HG02588 (cell line): ENCODE results near the gene IL1RAP.

Source experiments
- ATAC-seq: cut with Tn5 transposase; IDR thresholded peaks from one replicate; pipeline ENCODE4 v1.9.1; 2021; ENCODE audit warnings: mild to moderate bottlenecking, moderate library complexity; ENCODE audit not compliant: unreplicated experiment

IL1RAP gene

DNA sequence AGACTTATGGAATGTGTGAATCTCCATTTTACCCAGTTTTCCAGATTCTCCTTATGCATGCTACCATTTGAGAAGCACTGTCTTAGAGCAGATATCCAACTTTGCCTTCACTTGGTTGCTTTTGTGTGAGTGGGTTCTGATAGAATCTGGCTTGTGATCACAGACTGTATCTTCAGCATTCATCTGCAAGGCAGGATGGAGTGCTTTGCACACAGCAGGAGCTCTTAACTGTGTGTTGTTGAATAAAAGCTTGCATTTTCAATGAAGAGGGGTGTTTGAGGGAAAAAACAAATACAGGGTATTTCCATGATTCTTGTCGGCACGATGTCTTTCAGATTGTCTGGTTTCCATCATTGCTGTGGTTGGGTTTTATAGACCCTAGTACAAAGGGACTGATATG, 24.4 kb downstream of the IL1RAP start:
- no peak for ATAC-seq

DNA sequence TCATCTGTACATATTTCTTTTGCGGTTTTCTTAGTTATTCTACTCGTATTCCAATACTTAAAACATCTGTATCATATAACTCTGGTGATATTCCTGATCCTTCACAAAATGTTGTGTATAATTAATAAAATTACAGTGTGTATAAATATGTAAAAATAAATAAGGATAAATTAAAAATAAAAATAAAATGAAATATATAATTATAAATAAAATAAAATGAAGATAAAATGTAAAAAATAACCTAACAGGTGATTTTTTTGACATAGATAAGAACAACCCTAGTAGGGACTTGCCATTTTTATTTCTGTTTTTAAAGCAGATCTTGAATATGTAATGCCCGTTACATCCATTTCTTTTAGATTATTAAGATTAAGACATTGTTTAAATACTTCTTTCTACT, 25.6 kb downstream of the IL1RAP start:
- no peak for ATAC-seq

DNA sequence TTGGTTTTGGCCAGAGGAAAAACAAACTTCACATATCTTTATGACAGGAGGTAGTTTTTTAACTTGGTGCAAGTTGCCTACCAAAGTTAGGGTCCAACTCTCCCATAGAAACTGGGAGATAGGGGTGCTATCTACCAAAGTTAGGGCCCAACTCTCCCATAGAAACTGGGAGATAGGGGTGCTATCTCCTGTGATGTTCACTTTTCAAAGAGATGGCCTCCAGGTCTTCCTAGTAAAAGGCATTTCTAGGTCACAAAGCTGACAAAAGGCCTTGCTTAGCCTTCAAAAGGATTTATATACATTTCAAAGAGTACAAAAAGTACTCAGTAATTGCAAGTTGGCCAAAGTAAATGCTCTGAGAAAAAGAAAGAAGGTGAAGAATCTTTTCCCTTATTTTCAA, 27.1 kb downstream of the IL1RAP start:
- no peak for ATAC-seq

DNA sequence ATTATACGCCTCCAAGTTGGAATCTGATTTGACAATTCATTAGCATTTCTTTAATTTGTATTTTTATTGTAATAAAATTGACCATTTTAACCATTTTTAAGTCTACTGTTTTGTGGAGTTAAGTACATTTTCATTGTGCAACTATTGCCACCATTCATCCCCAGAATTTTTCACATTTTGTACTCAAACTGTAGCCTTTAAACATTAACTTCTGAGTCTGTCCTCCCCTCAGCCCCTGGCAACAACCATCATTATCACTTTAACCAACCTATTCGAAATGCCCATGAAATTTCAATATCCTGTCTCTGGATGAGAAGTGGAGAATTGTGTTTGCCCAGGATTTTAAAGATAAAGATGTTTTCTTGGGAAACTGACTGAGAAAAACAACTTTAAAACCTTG, 27.7 kb downstream of the IL1RAP start:
- ATAC-seq: no peak

DNA sequence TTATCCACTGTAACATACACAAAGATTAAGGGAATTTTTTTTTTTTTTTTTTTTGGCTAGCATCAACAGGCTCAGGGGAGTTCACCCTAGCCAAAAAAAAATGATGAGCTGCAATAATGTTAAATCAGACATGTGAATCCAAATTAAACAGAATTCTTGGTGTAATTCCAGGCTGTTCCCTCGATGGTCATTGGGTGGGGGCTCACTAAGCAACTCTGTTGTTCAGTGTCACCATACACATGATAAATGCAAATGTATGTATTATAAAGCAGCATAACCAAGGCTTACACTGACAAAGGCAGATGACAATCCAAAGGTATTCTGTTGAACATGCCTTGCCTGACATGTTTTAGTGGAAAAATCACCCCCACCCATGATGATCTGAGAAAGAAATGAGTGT, 29.0 kb downstream of the IL1RAP start:
- ATAC-seq: no peak

DNA sequence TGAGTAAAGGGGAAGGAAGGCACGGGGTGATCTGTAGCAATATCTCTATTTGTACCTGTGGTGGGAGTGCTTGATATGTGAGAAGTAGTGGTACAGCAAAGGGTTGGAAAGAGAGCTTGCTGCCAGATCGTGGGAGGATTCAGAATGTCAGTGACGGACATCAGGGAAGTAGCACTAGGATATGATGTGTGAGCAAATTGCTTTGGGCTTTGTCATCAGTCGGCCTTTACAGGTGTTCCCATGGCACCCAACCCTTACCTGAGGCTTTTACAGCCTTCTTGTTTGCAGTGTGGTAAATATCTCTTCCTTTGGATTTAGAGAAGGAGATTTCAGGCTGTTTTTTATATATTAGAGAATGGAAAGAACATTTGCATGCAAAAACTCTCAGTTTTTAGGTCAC, 29.8 kb downstream of the IL1RAP start:
- ATAC-seq: no peak

DNA sequence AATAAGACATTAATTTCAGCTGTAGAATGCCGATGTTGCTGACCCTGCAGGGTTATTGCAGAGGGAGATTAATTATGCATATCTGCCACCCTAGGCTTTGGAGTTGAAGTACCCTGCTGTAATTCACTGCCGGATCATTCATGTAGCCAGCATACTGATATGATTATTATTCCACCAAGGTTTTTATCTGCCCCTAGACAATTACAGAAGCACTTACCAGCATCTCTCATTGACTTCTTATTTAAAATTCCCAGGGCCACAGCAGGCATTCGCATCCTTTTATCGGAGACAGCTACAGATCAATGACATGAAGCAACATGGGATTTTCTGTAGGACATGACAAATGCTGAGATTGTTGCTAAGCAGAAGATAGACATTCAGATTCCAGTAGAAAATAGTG, 31.3 kb downstream of the IL1RAP start:
- ATAC-seq: no peak

DNA sequence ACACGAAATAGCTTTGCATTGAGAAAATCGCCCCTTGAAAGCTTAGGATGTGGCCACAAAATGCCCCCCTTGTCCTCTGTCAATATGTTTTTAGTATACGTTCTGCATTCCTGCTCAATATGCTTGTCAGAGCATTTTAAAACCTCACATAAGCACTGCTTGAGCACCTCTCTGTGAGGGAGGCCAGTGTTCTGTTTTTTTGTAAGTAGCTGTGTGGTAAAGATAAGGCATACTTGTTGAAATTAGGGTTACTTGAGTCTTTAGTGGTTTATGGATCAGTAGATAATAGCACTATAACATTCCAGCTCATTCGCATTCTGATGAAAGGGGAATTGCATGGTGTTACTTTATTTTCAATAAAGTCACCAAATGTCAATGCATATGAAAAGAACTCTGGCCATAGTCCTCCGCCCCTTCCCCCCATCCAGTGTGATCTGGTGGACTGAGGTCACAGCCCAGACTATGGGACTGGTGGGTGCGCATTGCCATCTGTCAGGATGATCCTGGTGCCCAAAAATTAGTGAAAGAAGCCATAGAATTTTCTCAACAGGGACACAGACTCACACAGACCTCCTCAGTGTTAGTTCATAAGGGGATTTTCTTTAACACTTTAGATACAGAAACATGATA, 33.1 kb downstream of the IL1RAP start:
- ATAC-seq: no peak

DNA sequence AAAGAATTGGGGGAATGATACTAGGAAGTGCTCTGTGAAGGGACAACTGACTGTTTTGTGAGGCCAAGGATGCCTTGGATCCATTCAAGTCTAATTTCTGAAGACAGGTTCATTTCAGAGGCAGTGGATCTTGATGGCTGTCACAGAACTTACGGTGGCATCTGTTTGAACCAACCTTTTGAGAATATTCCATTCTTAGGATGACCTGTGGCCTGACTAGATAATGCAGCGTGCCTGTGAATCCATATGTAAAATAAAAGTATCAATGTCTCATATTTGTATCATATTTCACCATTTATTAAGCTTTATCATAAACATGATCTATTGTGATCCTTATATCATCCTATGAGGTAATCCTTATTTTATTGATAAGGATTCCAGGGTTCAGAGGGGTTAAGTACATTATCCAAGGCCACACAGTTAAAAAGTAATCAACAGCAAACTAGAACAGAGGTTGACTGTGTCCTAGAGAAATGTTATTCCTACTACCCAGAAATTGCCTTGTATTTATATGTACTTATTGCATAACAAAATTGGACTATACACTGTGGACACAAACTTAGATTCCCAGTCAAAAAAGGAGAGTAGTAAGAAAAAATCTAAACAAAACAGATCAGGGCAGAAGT, 34.3 kb downstream of the IL1RAP start:
- no peak for ATAC-seq

DNA sequence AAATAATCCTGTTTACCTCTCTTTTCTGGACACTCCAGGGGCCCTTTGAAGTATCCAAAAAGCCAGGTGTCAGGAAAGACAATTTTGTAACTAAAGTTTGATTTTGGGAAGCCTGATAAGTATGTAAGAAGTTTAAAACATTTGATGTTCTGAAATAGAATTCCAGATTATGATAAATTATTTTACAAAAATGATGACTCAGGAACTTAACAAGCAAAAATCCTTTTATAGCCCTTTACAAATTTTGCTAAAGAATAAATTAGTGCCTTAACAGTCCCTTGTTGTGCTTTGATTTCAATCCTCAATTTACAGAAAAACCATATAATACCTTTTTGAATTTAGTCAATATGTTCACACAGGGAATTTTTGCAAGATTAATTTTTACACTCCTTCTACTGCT, 38.1 kb downstream of the IL1RAP start:
- ATAC-seq: no peak

DNA sequence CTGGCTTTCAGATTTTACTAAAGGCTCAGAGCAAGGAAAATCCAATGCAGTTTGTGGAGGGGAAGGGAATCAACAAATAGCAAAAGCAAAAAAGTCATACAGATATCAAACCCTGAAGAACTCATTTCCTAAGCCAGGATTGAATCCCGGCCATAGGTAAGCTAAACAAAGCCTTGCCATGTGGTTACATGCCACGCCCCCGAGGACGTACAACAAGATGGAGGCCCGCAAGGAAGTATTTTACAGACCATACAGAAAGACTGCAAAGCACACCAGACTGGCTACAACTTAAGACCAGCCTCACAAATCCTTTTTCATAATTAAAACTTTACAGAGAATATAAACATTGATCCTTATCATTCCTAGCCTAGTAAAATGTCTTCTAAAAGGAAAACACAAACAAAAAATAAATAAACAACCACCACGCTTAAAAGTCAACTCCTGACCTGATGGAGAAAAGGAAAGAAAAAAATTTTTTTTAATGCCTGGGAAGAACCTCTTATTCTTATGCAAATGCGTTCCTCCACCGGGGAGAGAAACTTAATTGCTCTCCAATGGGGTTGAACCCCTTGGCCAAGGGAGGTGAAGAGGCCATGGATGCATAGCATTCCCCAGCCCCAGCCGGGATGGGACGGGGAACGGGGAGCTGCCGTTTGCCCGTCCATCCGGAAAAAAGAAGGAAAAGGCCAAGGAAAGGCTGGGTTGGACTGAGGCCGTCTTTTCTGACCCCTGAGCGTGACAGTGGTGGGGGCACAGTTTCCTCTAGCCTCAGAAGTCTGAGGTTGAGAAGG, 39.3 kb downstream of the IL1RAP start:
- ATAC-seq: no peak

DNA sequence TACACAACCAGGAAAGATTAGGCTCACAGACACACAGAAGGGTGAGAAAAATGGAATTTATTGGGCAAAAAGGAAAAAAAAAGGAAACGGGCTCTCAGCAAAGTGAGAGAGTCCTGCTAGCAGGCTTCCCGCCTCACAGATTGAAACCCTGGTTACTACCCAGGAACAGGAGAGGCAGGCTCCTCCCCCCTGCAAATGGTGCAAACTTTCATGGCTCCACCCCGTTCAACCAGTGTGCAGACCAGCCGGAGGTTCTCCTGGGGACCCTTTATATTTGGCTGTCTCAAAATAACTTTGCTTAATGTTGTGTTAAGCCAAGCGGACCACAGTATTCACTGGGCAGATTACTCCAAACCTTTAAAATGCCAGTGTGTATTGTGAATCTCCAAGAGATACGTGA, 40.3 kb downstream of the IL1RAP start:
- no peak for ATAC-seq

DNA sequence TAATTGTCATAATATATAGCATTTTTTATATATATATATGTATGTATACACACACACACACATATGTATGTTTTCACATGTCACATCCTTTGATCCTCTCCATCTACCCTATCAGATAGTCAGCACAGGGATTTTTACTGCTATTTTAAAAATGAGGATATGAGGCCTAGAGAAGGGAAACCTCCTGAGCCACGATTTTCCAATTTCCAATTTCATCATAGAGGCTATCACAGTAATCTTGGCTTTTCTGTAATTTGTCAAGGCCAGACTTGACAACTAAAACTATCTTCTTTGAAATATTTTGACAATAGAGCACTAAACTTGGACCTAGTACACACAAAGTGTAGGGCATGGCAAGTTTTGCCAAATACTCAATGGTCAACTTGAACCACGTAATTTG, 42.5 kb downstream of the IL1RAP start:
- no peak for ATAC-seq

DNA sequence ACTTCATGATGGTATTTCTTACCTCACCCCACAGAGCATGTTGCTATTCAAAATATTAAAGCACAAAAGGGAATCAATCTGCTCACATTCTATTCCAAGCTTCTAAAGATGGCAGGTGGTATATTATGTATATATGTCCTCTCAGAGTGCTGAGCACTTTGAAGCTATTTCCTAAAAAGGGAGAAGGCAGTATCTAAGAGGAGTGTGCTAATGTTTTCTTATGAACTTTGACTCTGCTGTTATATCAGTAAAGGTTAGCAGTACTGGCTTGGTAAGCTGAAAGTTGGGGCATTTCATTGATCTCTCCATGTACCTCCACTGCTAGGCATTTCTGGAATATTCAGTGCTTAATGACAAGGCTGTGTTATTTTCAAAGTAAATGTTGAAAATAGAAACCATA, 43.4 kb downstream of the IL1RAP start:
- no peak for ATAC-seq

DNA sequence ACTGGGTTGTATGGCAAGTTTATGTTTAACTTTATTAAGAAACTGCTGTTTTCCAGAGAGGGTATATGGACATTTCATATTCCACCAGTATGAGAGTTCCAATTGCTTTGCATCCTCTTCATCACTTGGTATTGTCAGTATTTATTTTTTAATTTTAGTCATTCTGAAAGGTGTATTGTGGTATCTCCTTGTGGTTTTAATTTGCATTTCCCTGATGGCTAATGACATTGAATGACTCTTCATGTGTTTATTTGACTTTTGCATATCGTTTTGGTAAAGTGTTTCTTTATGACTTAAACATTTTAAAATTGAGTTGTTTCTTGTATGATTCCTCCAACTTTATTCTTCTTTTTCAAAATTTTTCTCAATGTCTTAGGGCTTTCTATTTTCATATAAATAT, 44.4 kb downstream of the IL1RAP start:
- no peak for ATAC-seq

DNA sequence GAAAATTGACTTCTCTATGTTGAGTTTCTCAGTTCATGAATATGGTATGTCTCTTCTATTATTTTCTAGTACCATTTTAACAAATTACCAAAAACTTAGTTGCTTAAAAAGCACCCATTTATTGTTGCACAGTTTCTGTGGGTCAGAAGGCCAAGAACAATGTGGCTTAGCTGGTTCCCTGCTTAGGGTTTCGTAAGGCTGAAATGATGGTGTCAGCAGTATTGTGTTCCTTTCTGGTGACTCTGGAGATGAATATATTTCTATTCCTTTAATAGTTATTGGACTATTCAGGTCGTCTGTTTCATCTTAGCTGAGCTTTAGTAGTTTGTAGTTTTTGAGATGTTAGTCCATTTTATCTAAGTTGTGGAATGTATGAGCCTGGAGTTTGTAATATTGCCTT, 44.9 kb downstream of the IL1RAP start:
- no peak for ATAC-seq

DNA sequence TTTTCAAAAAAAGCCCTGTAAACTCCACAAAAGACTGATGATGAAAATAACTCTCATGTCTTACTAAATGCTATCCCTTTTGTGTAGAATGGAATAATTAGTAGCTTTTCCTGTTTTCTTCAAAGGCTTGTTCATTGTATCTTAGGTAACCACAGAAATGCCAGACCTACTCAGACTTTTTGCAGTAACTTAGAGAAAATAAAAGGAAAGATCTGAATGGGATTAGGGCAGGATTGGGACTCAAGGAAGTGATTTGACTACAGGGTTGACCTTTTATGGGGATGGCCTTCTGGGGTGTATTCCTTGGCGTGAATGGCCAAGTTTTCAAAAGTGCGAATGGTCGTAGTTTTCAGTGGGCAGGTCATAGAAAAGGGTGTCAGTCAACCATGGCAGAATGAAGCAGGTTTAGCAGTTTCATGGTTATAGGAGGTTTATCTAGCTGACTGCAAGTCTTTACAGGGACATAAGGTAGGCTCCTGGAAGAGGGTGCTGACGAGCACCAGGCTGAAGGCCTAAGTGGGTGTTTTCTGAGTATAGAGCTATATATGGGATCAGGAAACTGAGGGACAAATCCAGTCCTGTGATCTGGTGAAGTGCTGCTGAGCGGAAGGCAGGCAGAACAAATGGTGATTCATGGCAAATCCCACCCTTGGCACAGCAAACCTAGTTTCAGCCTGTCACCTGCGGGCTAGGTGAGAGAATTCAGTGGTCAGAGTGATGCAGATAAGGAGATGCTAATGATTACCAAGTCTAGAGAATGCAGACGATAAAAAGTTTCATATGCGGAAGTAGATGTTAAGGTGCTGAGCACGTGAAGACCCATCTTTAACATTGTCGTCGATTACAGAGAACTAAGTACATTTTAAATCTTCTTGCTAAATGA, 46.4 kb downstream of the IL1RAP start:
- ATAC-seq: no peak

DNA sequence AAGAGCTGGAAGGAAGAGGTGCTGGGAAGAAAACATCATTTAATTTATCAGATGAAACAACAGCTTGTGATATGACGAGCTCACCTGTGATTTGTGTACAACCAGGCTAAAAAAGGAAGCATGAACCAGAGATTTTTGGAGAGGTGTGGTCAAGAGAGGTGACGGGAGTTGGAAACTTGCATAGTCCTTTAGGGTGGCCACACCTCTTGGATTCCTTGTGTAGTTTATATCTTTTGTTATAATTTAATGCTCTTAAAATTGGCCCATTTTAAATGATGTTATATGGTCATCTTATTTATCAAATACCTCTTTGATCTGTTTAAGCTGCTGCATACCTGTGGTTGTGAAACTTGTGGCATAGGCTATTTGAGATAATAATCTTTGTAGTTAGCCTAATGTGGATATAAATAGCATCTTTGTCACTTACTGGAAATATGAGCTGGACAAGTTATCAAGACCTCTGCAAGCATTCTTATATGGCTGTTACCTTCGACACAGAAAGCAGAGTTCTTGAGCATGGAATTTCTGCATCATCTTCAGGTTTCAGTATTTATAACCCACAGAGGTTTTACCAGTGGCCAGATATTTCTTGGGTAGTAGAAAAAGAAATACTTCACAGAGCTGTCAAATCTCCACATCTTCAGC, 49.1 kb downstream of the IL1RAP start:
- ATAC-seq: no peak

DNA sequence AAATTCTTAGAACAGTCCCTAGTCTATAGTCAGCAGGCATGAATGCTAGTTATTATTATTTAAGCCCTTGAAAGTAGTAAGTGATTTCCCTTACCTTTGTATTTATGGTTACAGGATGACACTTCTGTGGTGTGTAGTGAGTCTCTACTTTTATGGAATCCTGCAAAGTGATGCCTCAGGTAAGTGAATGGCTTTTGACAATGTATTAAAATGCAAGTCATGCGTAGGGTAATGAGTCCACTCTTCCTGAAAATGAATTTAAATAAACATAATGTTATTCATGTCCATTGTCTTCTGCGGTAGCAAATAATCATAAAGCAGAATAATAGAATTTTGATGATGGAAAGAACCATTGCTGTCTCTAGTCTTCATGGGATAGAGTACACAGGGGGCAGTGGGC, 50.3 kb downstream of the IL1RAP start:
- ATAC-seq: no peak

DNA sequence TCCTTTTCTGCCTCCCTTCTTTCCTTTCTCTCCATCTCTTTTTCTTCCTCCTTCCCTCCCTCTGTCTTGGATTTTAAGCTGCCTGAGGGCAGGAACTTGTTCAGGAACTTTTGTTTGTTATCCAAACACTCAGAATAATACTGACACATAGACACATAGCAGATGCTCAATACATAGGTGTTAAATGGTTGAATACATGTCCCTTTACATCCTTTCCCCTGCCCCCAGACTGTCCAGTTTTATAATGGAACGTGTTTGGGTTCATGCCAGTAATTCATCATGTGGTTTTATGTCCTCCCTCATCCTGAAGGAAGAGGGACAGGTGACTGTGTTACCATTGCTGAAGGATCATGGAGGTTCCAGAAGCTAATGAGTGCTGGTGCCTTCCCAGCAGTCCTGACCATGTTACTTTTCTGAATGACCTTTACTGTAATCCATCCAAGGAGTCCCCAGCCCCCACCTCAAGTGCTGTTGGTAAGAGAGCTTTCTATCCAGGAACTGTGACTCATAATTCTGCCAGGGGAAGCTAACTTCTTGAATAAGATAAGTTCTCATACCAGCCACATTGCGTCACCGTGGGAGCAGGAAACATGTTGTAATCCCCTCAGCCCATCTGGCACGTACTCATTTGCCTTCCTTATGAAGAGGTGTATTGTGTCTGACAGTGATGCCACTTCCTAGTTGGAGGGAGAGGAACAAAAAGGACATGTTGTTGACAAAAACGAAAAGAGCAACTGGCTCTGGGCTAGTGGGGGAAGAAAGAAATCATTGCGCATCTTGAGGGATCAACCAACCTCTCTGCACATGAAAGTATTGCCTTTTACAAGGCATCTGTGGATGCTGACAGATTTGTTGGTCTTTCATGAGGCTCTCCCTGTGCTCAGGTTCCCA, 52.4 kb downstream of the IL1RAP start:
- ATAC-seq: no peak
